GM12874 (cell line): ENCODE results near the gene ARHGAP4.

Experiments
- TF ChIP-seq, protein P1 (sequence below): IDR thresholded peaks from 2 replicates; pipeline ENCODE4 v1.5.1; 2011; ENCODE audit warnings: low read depth, mild to moderate bottlenecking, control low read depth, low read length, moderate library complexity; ENCODE audit not compliant: insufficient read depth

Gene ARHGAP4

DNA sequence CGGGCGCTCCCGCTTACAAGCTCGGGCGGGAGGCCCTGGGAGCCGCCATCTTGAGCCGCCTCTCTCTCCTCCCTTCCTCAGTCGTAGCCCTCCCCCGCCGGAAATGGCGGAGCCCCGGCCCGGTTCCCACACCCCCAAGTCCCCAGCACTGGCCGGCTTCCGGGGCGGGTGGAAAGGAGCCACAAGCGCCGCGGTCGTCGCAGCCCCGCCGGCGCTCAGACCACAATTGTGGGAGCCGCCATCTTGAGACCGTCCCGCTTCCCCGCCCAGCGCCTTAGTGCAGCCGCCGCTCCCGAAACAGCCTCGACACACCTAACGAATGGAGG is 45.0 kb upstream of the ARHGAP4 start:
- TF ChIP-seq, protein P1, sequence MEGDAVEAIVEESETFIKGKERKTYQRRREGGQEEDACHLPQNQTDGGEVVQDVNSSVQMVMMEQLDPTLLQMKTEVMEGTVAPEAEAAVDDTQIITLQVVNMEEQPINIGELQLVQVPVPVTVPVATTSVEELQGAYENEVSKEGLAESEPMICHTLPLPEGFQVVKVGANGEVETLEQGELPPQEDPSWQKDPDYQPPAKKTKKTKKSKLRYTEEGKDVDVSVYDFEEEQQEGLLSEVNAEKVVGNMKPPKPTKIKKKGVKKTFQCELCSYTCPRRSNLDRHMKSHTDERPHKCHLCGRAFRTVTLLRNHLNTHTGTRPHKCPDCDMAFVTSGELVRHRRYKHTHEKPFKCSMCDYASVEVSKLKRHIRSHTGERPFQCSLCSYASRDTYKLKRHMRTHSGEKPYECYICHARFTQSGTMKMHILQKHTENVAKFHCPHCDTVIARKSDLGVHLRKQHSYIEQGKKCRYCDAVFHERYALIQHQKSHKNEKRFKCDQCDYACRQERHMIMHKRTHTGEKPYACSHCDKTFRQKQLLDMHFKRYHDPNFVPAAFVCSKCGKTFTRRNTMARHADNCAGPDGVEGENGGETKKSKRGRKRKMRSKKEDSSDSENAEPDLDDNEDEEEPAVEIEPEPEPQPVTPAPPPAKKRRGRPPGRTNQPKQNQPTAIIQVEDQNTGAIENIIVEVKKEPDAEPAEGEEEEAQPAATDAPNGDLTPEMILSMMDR = no peak

DNA sequence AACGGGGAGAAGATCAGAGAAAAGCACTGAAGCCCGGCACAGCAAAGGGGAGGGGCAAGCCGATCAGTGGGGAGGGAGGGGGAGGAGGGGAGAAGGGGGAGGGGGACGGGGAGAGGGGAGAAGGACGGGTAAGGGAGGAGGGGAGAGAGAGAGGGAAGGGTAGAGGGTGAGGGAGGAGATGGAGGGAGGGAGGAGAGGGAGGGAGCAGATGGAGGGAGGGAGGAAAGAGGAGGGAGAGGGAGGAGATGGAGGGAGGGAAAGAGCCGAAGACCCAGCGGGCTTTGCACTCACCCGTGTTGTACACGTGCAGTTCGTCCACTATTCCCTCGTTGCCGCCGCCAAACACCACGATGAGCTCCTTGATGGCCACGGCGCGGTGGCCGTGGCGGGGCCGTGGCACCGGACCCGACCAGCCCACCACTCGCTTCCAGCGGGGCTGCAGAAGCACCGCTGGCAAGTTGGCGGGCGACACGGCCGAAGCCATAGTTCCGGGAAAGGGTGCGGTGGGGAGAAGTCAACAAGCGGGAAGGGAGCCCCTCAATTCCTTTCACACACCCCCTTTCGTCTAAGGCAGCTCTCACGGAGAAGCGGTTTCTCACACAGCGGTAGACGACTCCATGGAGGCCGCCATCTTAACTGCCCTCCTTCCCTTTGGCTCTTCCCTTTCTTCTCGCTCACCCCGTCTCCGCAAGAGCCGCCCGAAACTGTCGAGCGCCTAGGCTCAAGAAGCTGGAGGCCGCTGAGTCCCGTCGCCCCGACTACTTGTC is 44.5 kb upstream of the ARHGAP4 start:
- TF ChIP-seq, protein P1 = no peak

DNA sequence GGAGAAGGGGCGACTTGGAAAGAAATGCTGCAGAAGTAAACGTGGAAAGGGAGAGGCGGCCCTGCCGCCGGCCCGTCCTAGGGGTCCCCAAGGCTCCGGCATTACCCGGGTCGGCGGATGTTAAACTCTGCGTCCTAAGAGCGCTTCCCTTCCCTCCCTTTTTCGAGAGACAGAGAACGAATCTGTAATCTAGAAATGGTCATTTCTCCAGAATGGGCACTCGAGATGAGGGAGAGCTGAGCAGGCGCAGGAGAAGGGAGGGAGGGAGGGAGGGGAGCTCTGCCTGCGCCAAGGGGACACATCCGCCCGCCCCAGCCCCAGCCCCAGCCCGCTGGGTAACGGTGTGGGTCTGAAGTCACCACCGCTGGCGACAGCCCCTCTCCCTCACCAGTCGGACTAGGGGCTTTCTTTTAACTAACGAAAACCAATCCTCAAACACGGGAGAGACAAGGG is 43.9 kb upstream of the ARHGAP4 start:
- TF ChIP-seq, protein P1 = no peak

DNA sequence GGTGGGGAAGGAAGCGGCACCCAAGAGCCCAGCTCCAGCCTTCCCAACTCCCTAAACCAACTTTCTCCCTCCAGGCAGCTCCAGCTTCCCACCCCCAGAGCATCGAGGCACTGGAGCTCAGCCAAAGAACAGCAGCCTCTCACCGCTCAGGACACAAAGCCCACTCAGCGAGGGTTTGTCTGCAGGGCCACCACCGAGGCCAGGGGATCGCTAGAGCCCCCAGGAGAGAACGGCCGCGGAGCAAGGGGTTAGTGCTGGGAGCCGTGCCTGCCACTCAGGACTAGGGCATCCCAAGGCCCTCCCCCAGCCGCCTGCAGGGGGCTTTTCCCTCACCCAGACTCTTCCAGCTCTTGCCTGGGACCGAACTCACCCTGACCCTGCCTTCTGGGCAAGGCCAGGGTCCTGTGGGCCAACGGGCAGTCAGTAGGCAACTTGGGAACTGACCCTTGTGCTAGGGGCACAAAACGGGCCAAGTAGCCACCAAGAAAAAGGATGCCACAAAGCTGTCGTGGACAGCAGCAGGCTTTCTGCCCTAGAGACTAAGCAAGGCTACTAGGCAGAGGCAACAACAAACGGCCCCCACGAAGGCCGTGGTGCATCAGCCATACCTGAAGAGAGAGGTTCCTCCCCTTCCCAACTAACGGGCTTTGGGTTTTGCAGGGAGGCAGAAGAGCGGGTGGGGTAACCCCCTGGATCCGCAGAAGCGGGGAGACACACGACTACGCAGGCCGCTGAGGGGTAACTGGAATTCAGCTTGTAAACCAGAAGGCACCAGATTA is 43.2 kb upstream of the ARHGAP4 start:
- TF ChIP-seq, protein P1 = no peak

GRCh38 chrX:153968754-153969124 is 42.7 kb upstream of the ARHGAP4 start:
- TF ChIP-seq, protein P1 = peak; percentile 21; the same call in 1 of the 2 replicates

DNA sequence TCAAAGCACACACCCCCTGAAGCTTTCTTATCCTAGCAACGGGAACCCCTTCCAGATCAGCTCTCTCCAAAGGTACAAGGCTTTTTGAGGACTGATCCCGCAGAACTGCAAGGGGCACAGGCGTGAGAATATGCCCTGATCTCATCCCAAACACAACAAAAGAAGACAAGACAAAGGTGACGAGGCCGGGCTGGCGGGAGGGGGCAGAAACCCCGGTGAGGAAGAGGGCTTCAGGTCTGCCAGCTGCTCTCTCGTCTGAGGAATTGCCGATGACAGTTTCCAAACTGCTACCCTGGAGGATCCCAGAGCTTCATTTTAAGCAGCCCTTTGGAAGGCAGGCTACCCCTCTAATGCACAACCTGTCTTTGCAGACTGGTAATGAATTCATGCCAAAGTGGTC is 42.2 kb upstream of the ARHGAP4 start:
- TF ChIP-seq, protein P1 = no peak

DNA sequence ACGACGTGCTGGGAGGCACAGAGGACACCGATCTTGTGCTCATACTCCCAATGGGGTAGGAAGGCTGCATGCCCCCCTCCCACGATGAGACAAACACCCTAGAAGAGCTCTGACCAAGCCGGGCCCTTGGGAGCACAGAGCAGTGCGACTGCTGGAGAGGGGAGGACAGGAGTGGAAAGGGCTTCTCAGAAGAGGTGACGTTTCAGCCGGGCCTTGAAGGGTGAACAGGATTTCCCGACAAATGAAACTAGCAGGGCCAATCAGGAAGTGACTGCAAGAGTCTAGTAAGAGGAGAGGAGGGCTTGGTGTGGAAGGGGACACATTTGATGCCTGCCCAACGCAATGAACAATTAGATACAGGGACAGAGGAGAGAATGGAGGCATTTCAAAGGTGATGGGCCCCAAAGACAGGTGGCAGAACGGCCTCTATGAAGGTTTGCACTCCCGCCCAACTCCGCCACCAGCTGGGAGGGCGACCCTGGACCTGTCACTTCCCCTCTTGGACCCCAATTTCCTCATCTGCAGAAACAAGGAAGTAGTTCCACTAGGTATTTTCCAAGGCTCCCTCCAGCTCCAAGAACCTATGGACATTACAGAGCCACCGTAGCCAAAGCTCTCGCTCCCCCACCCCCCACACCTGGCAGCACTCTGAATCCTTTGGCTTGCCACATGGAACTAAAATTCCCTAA is 41.6 kb upstream of the ARHGAP4 start:
- TF ChIP-seq, protein P1 = no peak
